Activated T-cell treated with anti-CD3 and anti-CD28 coated beads, Interleukin-2, amount 50 U/mL, for 48 hours (primary cell): ENCODE data around the gene IL1R1.
"Not testable (repeated sequence)": the region's sequence is repeated elsewhere in the genome, so short reads cannot be mapped to it uniquely, and the experiment has no call there.

ENCODE experiments used
- DNase-seq, 2 experiments: peaks; one replicate each; pipeline ENCODE4 v3.0.0-alpha.2; 2020

Gene IL1R1

DNA sequence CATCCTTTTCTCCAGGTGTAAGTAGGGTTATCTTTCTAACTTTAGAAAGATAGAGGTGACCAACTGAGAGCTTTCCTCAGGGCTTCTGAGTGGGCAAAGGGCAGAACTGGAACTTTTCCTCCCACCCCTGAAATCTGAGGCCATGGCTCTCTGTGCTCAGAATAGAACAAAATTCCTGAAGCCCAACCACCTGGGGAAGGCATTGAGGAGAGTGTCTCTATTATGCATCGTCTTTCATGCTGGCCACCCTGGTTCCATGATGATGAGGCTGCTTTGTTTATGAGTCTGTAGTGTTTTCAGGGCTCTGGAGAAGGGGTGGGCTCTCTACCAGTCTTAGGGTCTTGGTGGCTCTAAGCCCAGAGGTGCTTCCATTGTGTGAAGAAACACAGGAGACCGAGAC, 30.7 kb upstream of the IL1R1 start:
- no peak for DNase-seq

DNA sequence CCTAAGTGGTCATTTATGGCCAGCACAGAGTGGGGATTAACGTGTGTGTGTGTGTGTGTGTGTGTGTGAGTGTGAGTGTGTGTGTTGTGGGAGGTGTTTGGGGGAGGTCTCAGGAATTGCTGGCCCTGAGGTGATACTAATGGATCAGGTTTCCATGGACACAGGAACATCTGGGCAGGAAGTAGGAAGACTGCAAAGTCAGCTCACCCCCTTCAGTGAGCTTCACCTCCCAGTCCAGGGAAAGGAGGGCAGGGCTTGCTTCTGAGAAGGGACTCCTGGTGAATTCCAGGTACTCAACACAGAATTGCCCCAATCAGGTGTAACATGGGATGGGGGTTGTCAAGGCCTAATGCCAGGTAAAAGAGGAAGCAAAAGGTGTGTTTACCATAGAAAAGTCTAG, 30.3 kb upstream of the IL1R1 start:
- no peak for DNase-seq

DNA sequence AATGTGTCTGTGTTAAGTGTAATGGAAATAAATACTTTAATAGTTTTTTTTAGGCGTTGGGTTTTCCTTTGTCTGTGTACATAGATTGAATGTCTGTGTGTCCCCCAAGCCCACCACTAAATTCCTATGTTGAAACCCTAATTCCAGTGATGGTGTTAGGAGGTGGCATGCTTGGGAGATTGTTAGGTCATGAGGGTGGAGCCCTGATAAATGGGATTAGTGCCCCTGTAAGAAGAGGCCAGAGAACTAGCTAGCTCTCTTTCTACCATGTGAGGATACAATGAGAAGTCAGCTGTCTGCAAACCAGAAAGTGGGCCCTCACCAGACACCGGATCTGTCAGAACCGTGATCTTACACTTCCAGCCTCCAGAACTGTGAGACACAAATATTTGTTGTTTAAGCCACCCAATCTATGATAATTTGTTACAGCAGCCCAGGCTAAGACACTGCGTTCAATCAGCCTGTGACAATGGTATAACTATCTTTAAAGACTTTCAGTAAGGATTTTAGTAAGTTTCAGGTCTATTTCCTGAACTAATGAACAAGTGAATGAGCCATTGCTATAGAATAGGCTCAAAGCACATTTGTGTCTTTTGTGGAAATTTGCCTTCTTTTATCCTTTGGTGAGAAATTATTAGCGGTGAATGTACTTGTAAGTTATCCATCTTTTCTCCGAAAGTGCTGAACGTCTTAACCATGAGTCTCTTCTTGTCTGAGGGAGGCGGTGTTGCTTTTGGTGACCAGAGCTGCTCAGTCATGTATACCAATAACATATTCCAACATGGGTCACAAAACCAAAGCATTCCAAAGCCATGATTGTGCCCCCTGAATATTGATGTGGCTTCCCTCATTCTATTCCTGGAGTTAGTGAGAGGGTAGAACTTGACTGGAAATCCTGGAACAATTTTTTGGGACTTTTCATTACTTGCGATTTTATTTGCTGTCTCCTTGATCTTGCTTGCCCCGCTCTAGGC, 29.6 kb upstream of the IL1R1 start:
- DNase-seq: no peak

- DNase-seq: no peak
These were observed 28.2 kb upstream of the IL1R1 start for GRCh38 chr2:102114290-102114721.

GRCh38 chr2:102114851-102115497, 27.6 kb upstream of the IL1R1 start:
- DNase-seq: no peak

DNA sequence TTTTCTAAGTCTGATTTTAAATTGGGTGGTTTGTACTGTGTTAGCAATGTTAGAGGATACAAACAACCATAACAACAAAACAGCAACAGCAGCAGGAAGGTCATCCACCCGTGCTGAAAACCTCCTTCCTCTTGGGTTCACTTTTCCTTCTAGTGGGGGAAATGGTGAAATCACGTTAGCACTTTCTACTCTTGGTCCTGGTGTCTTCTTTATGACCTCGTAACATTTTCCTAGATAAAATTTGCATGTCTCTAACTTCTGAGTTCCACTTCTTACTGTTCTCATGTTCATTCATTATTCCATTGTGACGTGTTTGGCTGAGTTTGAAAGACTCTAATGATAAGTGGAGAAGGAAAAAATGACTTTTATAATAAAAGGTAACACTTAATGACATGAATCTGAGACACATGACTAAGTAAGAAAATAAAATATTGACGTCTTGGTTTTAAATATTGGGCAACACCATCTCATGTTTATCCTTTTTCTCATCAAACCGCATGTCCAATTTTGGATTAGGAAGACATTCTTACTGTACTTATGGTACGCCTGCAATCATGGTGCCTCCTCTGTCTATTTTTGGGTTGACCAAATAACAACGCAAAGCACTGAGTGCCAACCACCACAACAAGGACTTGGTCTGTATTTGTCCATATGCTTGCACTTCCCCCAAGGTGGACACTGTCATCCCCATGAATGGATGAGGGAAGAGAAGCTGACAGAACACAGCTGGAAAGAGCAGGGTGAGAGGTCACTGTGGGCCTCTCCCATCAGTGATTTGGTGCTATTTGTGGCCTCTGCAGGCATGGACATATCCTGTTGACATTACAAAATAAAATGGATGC, 25.7 kb upstream of the IL1R1 start:
- DNase-seq: no peak

DNA sequence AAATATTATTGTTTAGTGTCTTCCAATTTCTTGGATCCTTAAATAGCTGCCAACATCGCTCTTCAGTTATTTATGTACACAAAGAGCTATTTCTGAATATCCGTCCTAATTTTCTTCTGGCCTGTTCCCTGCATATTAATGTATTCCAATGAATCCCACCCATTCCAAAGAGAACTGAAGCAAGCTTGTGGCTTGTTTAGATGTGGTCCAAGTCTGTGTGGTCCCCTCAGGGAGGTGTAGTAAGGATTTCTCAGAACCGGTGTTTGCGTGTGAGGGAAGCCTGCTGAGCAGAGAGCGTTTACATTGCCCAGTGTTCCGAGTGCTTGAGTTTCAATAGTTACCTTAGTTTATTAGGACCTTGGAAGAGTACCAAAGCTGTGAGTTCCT, 25.1 kb upstream of the IL1R1 start:
- no peak for DNase-seq

GRCh38 chr2:102119255-102119654, 23.3 kb upstream of the IL1R1 start:
- DNase-seq: no peak

DNA sequence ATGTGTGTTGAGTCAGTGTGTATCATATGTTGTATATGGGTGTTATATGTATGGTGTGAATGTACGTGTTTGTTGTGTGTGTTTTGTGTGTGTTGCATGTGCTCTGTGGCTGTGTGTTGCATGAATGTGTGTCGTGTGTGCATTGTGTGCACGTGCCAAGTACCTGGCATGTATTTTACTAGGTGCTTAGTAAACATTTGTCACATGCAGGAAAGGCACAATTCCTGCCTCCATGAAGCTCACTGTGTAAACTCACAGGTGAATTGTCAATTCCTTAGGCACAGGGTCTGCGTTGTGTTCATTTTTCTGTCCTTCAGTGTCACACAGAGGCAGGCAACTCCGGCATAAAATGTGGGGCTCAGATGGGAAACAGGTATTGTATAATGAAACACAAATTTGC, 22.3 kb upstream of the IL1R1 start:
- DNase-seq: no peak

DNA sequence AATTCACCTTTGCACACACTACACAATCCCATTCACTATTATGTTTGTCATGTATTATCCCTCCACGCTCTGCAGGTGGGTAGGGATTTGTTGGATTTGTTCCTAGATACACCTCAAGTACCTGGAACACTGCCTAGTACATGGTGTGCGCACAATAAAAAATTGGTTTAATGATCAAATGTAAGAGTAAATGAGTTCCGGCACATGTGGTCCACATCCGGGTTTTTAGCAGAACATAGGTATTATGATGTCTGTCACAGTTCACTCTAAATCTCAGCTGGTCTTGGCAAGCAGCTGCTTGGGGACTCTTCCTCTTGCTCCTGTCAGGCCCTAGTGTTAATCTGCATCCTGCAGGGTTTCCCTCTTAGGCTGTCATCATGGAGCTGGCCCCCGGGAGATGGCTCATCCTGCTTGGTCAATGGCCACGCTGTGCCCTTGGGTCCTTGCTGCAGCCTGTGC, 21.8 kb upstream of the IL1R1 start:
- DNase-seq: no peak

GRCh38 chr2:102122115-102122514, 20.4 kb upstream of the IL1R1 start:
- no peak for DNase-seq

DNA sequence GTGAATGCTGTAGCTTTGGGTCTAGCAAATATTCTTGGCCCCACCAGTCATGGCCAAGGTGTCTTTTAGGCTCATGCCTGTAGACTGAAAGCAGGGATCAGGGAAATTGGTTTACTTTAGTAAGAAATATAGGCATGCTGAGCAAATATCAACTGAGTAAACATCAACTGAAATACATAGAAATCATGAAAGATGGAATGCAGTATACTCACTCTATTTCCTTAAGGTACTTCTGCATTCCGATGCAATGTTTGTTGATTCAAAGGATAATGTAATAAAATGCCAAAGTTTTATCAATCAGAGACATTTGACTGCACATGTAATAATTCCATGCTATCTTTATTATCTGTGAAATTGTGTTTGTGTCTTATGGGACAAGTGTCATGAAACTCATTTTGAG, 19.6 kb upstream of the IL1R1 start:
- DNase-seq: no peak

GRCh38 chr2:102124421-102124820, 18.1 kb upstream of the IL1R1 start:
- DNase-seq: not testable (repeated sequence)

GRCh38 chr2:102126169-102126568, 16.4 kb upstream of the IL1R1 start:
- no peak for DNase-seq

GRCh38 chr2:102126660-102127059, 15.9 kb upstream of the IL1R1 start:
- DNase-seq: peak in 1 of 2 experiments; percentile 14

DNA sequence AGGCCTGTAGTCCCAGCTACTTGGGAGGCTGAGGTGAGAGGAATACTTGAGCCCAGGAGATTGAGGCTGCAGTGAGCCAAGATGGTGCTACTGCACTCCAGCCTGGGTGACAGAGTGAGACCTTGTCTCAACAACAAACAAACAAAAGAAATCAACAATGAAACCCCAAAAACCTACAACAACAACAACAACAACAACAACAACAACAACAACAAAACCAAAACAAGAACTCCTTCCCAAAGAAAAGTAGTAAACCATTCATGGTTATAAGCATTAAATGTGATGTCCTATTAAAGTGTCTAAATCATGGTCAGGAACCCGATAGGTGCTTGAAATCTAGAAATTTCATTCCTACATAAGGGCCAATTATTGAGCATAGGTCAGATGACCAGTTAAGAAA, 13.5 kb upstream of the IL1R1 start:
- DNase-seq: no peak

- DNase-seq: no peak
These were observed 12.4 kb upstream of the IL1R1 start for GRCh38 chr2:102129951-102130646.

DNA sequence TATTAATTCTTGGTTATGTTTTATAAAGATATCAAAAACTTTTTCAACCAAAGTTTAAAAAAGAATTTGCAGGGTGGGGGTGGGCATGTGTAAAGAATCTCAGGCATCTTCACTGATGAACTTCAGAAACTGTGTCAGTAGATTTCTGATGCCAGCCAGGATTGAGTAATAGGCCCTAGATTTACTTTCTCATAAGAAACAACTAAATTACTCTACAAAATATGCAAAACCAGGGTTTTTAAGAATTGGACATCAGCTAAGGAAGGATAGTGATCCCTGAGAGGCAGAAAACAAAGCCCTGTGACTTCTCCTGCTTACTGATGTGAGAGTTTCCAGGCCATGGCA, 11.9 kb upstream of the IL1R1 start:
- no peak for DNase-seq

GRCh38 chr2:102131564-102131963, 11.0 kb upstream of the IL1R1 start:
- no peak for DNase-seq

DNA sequence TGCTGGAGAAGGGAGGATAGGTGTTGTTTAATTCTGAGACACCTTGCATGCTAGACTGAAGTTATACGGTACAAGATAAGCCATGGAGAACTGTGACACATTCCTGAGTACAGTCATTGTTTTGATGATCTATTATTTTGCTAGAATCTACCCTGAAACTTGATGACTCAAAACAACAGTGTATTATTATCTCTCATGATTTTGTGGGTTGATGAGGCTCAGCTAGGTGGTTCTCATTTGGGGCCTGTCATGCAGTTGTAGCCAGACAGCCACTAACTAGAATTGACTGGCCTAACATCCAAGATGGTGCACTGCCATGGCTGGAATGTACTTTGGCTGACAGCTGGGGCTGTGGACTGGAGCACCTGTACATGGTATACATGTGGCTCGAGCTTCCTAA, 5.4 kb upstream of the IL1R1 start:
- DNase-seq: peak; percentile 63 to 65

GRCh38 chr2:102138331-102138730, 4.2 kb upstream of the IL1R1 start:
- DNase-seq: no peak

GRCh38 chr2:102139851-102140250, 2.7 kb upstream of the IL1R1 start:
- DNase-seq: no peak

GRCh38 chr2:102140377-102140776, 2.2 kb upstream of the IL1R1 start:
- DNase-seq: no peak
